ENCODE data around the gene KBTBD12. TPM values are rescaled to one million over a fixed set of nuclear protein-coding genes. Genes with fewer than 3 reads are reported as not detected.
"Not testable (repeated sequence)": the region's sequence is repeated elsewhere in the genome, so short reads cannot be mapped to it uniquely, and the experiment has no call there.

KBTBD12 gene
- total RNA-seq, 2 experiments from 2014 or later, result not detected

DNA sequence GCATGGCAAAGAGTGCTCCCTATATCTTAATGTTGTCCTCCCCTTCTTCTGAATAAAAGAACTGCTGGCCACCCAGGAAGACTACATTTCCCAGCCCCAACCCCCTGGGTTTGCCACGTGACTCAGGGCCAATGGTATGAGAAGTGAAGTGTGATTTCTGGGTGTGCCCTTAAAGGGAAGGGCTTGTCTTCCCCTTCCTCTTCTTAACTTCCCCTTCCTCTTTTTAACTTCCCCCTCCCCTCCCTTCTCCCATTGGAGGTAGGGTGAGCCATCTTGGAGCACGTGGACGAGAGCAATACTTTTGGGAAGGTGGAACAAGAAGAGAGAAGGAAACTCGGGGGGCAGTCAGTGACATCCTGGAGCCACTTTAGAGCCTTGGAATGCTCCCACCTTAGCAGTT, 6.8 kb upstream of the KBTBD12 start:
- intact Hi-C loops (cut with micrococcal nuclease), result no loop called here
- H3K4me1 Mint-ChIP-seq (ENCODE audit: low read depth), result no peaks in the 10 kb centered on the region
- no peaks in the 10 kb centered on the region for H3K36me3 Mint-ChIP-seq (ENCODE audit: low read depth)
- H3K4me3 Mint-ChIP-seq, result no peak overlapping the region
- peaks cover 5% of the 10 kb centered on the region for H3K9me3 Mint-ChIP-seq
- CTCF ChIA-PET, result interaction anchor here (0.6 kb wide), 1 partner anchor 1477 kb away, joined by 3 read pairs; no protein-coding TSS in a partner anchor
- H3K27me3 Mint-ChIP-seq (ENCODE audit: low read depth), result peaks cover 41% of the 10 kb centered on the region
- DNase-seq, result no peak
- no peak overlapping the region for H3K27ac Mint-ChIP-seq

DNA sequence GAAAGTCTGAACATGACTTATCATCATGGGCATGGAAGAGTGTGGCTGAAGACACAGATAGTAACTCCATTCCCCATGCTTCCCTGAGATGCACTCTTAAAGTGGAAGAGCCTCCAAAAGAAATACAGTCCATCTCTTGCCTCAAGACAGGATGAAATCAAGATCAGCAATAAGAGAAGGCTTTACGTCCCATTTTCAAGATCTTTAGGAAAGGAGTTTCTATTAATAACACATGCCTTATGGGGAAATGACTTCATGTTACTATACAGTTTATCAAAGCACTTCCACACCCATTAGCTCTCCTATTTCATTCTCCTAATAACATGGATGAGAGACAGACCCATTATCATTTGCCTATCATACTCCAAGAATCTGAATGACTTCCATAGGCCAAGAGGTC, 6.1 kb upstream of the KBTBD12 start:
- Mint-ChIP-seq H3K9me3 (peaks cover 3% of the 10 kb centered on the region), H3K36me3 (ENCODE audit: low read depth) (no peaks in the 10 kb centered on the region), H3K27ac (no peak overlapping the region), H3K27me3 (ENCODE audit: low read depth) (peaks cover 44% of the 10 kb centered on the region), H3K4me3 (no peak overlapping the region), H3K4me1 (ENCODE audit: low read depth) (no peaks in the 10 kb centered on the region)
- CTCF ChIA-PET, result no interaction called here
- intact Hi-C loops (cut with micrococcal nuclease), result no loop called here
- DNase-seq, result no peak

DNA sequence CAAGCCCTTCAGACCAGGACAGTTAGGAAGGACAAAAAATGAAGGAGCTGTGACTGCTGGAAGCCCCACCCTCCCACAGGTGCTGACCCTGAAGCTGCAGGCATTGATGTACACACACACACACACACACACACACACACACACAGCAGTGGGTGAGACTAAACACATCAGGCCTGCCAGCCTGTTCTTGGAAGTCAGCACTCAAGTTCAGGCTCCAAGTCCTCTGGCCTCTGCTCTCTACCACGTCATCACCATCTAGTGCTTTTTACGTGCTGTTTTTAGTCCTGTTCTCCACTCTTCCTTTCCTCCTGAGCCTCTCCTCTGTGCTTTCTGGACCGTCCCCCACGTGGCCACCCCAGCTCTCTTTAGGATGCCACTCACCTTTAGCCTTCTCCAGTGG, 5.4 kb upstream of the KBTBD12 start:
- H3K27me3 Mint-ChIP-seq (ENCODE audit: low read depth), result peaks cover 44% of the 10 kb centered on the region
- intact Hi-C loops (cut with micrococcal nuclease), result no loop called here
- H3K27ac Mint-ChIP-seq, result no peak overlapping the region
- CTCF ChIA-PET, result interaction anchor here (0.6 kb wide), 1 partner anchor 261 kb away, joined by 3 read pairs; no protein-coding TSS in a partner anchor
- H3K4me3 Mint-ChIP-seq, result no peak overlapping the region
- H3K36me3 Mint-ChIP-seq (ENCODE audit: low read depth), result no peaks in the 10 kb centered on the region
- no peaks in the 10 kb centered on the region for H3K9me3 Mint-ChIP-seq
- H3K4me1 Mint-ChIP-seq (ENCODE audit: low read depth), result peaks cover 4% of the 10 kb centered on the region
- no peak for DNase-seq

DNA sequence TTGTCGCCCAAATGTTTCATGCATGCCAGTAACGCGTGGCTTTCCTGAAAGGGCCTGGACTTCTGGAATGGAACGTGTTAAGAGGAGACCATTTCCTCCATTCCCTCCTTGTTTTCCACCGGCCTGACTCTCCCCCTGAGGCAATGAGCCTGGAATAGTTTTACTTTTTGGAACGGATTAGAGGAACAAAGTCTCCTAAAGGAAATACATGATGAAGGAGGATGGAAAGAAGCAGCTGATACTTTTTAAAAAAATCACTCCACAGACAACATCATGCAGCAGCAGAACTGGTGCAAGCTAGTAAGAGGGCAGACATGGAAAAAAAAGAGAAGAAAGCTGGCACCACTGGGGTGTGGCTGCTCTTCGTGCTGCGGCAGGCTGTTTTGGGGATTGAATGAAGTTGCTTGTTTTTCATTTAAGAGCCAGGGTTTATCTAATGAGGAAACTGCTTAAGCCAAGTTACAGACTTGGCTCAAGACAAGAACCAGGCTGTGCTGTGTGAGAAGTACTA, 3.6 kb upstream of the KBTBD12 start:
- CTCF ChIA-PET, result no interaction called here
- DNase-seq, result no peak
- intact Hi-C loops (cut with micrococcal nuclease), result no loop called here
- Mint-ChIP-seq H3K9me3 (no peaks in the 10 kb centered on the region), H3K27me3 (ENCODE audit: low read depth) (peaks cover 44% of the 10 kb centered on the region), H3K27ac (no peak overlapping the region), H3K4me3 (no peak overlapping the region), H3K4me1 (ENCODE audit: low read depth) (peaks cover 6% of the 10 kb centered on the region), H3K36me3 (ENCODE audit: low read depth) (no peaks in the 10 kb centered on the region)

DNA sequence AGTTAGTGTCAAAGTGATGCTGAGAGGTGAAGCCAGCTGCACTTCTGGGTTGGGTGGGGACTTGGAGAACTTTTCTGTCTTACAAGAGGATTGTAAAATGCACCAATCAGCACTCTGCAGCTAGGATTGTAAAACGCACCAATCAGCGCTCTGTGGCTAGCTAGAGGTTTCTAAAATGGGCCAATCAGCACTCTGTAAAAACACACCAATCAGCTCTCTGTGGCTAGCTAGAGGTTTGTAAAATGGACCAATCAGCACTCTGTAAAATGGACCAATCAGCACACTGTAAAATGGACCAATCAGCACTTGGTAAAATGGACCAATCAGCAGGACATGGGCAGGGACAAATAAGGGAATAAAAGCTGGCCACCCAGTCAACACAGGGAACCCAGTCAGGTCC, 1.2 kb upstream of the KBTBD12 start:
- CTCF ChIA-PET, result not testable (repeated sequence)

DNA sequence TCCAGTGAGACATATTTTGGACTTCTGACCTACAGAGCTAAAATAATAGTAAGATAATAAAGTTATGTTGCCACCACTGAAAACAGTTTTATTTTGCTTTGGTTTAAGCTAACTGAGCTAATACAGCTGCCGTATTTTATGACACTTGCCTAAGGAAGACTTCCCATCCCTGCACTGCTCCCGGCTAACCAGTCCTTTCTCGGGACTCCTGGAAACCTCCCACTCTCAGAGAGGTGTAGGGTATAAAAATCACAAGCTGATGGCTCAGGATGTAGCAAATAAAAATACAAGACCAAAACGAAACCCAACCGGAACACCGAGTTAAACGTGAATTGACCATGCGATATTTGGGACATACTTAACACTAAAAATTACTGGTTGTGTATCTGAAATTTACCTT, 448 bp upstream of the KBTBD12 start:
- no peak for DNase-seq
- Mint-ChIP-seq H3K9me3 (no peaks in the 10 kb centered on the region), H3K36me3 (ENCODE audit: low read depth) (no peaks in the 10 kb centered on the region), H3K27me3 (ENCODE audit: low read depth) (peaks cover 42% of the 10 kb centered on the region), H3K4me1 (ENCODE audit: low read depth) (peaks cover 6% of the 10 kb centered on the region), H3K4me3 (no peak overlapping the region), H3K27ac (no peak overlapping the region)
- CTCF ChIA-PET, result no interaction called here
- intact Hi-C loops (cut with micrococcal nuclease), result no loop called here

More for the DNA sequence above, 1.2 kb upstream of the KBTBD12 start:
- intact Hi-C loops (cut with micrococcal nuclease); H3K4me1 Mint-ChIP-seq (ENCODE audit: low read depth); H3K4me3 Mint-ChIP-seq; DNase-seq; H3K27ac Mint-ChIP-seq; H3K9me3 Mint-ChIP-seq; H3K36me3 Mint-ChIP-seq (ENCODE audit: low read depth): not testable (repeated sequence)
- peaks cover 44% of the 10 kb centered on the region for H3K27me3 Mint-ChIP-seq (ENCODE audit: low read depth)

DNA sequence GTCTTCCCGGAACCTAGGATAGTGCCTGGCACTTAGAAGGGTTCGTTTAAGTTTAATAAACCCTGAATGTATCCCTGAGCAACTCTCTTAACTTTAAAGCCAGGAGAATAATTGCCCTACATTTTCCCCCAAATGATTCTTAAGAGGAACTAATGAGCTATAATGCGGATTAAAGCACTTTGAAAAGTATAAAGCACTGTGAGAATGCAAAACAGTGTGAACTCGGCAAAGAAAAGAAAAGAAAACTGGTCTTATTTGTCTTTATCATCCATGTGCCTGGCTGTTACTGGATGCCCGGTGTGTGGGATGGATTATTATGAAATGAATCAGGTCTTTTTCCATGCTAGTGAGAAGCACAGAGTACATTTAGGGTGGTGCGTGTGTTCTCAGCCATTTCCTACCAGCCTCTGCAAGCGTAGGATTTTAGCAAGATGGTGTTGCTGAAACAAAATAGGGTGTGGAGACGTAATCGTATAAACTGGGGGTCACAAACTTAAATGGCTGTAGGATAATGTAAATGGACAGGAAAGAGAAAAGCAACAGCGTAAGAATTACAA, 983 bp downstream of the KBTBD12 start:
- no peaks in the 10 kb centered on the region for H3K36me3 Mint-ChIP-seq (ENCODE audit: low read depth)
- intact Hi-C loops (cut with micrococcal nuclease), result no loop called here
- H3K4me1 Mint-ChIP-seq (ENCODE audit: low read depth), result peaks cover 6% of the 10 kb centered on the region
- H3K9me3 Mint-ChIP-seq, result no peaks in the 10 kb centered on the region
- CTCF ChIA-PET, result no interaction called here
- no peak overlapping the region for H3K27ac Mint-ChIP-seq
- H3K27me3 Mint-ChIP-seq (ENCODE audit: low read depth), result peaks cover 30% of the 10 kb centered on the region
- DNase-seq, result no peak
- no peak overlapping the region for H3K4me3 Mint-ChIP-seq

DNA sequence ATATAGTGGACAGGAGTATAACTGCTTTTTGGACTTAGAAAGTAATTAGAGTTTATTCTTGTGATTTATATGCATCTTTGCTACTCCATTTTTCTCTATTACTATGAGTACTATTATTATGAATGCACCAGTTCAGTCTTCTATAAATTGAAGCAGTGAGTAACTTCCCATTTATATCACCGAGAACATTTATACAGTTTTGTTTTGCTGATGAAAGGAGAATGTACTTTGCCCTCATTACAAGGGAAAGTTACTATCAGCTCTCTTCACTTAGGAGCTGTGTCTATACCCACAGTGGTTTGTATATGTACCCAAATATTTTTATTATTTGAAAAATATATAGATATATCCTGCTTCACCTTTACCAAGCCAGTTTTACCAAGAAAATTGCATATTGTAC, 5.7 kb downstream of the KBTBD12 start:
- H3K36me3 Mint-ChIP-seq (ENCODE audit: low read depth), result no peaks in the 10 kb centered on the region
- H3K27ac Mint-ChIP-seq, result no peak overlapping the region
- intact Hi-C loops (cut with micrococcal nuclease), result no loop called here
- peaks cover 7% of the 10 kb centered on the region for H3K4me1 Mint-ChIP-seq (ENCODE audit: low read depth)
- no peak overlapping the region for H3K4me3 Mint-ChIP-seq
- no peaks in the 10 kb centered on the region for H3K9me3 Mint-ChIP-seq
- CTCF ChIA-PET, result no interaction called here
- no peak for DNase-seq
- peaks cover 8% of the 10 kb centered on the region for H3K27me3 Mint-ChIP-seq (ENCODE audit: low read depth)

DNA sequence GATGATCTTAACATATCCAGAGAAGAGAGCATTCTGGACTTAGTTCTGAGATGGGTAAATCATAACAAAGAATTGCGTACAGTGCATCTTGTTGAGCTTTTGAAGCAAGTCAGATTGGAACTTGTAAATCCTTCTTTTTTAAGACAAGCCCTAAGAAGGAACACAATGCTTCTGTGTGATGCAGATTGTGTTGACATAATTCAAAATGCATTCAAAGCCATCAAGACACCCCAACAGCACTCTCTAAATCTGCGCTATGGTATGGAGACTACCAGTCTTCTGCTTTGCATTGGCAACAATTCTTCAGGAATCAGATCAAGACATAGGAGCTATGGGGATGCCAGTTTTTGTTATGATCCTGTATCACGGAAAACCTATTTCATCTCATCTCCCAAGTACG, 8.6 kb downstream of the KBTBD12 start:
- Mint-ChIP-seq H3K4me1 (ENCODE audit: low read depth) (peaks cover 7% of the 10 kb centered on the region), H3K9me3 (no peaks in the 10 kb centered on the region), H3K36me3 (ENCODE audit: low read depth) (no peaks in the 10 kb centered on the region), H3K27ac (no peak overlapping the region), H3K27me3 (ENCODE audit: low read depth) (peaks cover 5% of the 10 kb centered on the region), H3K4me3 (no peak overlapping the region)
- intact Hi-C loops (cut with micrococcal nuclease), result no loop called here
- CTCF ChIA-PET, result no interaction called here
- no peak for DNase-seq

DNA sequence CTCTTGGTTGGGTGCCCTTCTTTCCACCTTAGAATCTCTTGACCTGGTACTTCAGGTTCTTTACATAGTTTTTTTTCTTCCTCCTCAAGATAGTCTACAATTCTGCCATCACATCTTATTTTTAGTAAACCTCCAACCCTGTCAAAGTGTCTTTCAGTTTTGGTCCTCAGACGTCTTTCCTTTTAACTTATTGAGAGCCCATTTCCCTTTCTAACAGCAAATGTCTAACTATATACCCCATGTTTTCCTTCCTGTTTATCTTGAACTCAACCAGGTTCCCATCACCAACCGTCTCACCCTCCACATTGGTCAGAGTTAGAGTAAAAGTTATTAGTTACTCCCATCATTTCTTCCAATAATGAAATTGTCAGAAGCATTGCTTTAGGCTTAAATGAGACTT, 10.4 kb downstream of the KBTBD12 start:
- CTCF ChIA-PET, result no interaction called here
- no peak for DNase-seq
- Mint-ChIP-seq H3K4me1 (ENCODE audit: low read depth) (peaks cover 7% of the 10 kb centered on the region), H3K27me3 (ENCODE audit: low read depth) (peaks cover 5% of the 10 kb centered on the region), H3K36me3 (ENCODE audit: low read depth) (no peaks in the 10 kb centered on the region), H3K9me3 (no peaks in the 10 kb centered on the region), H3K27ac (no peak overlapping the region), H3K4me3 (no peak overlapping the region)
- intact Hi-C loops (cut with micrococcal nuclease), result no loop called here

DNA sequence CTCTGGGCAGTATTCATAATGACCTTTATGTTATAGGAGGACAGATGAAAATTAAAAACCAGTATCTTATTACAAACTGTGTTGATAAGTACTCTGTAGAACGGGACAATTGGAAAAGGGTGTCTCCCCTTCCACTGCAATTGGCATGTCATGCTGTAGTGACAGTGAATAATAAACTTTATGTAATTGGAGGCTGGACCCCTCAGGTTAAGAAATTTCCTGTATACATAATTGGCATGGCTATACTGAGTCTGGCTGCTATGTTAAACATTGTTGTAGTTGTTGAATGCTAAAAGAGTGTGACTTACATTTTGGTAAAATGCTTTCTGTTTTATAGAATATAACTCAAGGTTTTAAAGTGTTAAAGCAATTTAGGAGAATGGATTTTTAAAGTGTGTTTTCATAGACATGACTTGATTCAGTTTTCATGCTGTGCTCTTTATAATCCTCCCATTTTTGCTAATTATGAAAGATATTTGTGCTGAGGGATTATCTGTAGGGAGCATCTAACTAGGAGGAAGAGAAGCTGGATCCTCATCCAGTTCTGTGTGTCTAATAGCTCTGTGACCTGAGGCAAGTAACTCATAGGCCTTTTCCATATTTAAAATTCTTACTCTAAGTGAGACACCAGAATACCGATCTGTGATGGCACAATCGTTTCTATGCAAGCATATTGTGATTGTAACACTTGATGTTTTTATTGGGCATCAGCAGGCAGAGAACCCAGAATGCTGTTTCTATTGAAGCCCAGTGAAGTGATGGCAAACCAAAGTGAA, 13.0 kb downstream of the KBTBD12 start:
- H3K4me1 Mint-ChIP-seq (ENCODE audit: low read depth), result peaks cover 7% of the 10 kb centered on the region
- CTCF ChIA-PET, result no interaction called here
- H3K4me3 Mint-ChIP-seq, result no peak overlapping the region
- intact Hi-C loops (cut with micrococcal nuclease), result no loop called here
- H3K27me3 Mint-ChIP-seq (ENCODE audit: low read depth), result peaks cover 14% of the 10 kb centered on the region
- no peak overlapping the region for H3K27ac Mint-ChIP-seq
- DNase-seq, result no peak
- no peaks in the 10 kb centered on the region for H3K9me3 Mint-ChIP-seq
- H3K36me3 Mint-ChIP-seq (ENCODE audit: low read depth), result no peaks in the 10 kb centered on the region

DNA sequence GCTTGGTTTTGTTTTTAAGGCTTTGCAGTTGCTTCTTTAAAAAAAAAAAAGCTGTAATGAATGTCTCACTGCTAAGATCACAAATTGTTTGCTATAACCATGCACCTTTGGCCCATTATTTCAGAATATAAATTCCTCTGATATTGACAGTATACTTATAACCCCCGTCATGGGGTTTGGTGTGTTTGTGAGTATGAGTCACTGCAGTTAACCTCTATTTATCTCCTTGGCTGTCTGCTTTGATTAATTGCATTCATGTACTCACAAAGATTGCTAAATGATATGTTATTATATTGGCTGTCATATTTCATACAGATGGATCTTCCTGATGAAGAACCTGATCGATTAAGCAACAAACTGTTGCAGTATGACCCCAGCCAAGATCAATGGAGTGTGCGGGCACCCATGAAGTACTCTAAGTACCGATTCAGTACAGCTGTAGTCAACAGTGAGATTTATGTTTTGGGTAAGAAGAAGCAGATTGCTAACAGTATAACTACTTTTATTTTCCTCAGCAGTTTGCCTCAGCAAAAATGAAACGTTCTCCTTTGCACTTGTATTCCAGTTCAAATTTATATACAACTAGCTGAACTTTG, 14.9 kb downstream of the KBTBD12 start:
- H3K36me3 Mint-ChIP-seq (ENCODE audit: low read depth), result no peaks in the 10 kb centered on the region
- peaks cover 7% of the 10 kb centered on the region for H3K4me1 Mint-ChIP-seq (ENCODE audit: low read depth)
- H3K9me3 Mint-ChIP-seq, result no peaks in the 10 kb centered on the region
- H3K4me3 Mint-ChIP-seq, result no peak overlapping the region
- H3K27ac Mint-ChIP-seq, result no peak overlapping the region
- CTCF ChIA-PET, result no interaction called here
- peaks cover 28% of the 10 kb centered on the region for H3K27me3 Mint-ChIP-seq (ENCODE audit: low read depth)
- intact Hi-C loops (cut with micrococcal nuclease), result no loop called here
- no peak for DNase-seq

DNA sequence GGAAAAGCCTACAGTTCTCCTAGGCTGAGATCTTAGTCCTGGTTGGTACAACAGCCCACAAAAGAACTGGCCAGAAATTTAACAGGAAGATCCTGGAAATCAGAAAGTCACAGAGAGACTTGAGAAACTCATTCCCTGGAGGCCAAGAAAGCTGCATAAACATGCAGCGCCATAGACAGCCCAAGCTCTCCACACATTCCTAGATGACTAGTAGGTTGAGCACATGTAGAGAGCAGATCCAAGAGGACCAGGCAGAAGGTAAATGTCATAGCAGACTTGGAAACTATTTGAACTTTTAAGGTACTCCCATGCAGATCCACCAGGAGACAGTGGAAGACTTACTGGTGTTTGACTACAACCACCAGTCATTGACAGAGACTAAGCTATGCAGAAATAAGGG, 18.4 kb downstream of the KBTBD12 start:
- H3K9me3 Mint-ChIP-seq, result no peaks in the 10 kb centered on the region
- no peaks in the 10 kb centered on the region for H3K36me3 Mint-ChIP-seq (ENCODE audit: low read depth)
- H3K27me3 Mint-ChIP-seq (ENCODE audit: low read depth), result peaks cover 32% of the 10 kb centered on the region
- H3K4me1 Mint-ChIP-seq (ENCODE audit: low read depth), result no peaks in the 10 kb centered on the region
- no peak overlapping the region for H3K4me3 Mint-ChIP-seq
- no peak overlapping the region for H3K27ac Mint-ChIP-seq
- CTCF ChIA-PET, result no interaction called here
- intact Hi-C loops (cut with micrococcal nuclease), result no loop called here
- no peak for DNase-seq
